ENCODE results near the gene PRM2. TPM values are rescaled to one million over a fixed set of nuclear protein-coding genes. Genes with fewer than 3 reads are reported as not detected.

Gene PRM2
- total RNA-seq, 1 experiment from 2014 or later = not detected

- no peaks in the 10 kb centered on the region for H3K79me1 ChIP-seq (ENCODE audit: insufficient read depth, low read depth, low read length, poor library complexity, severe bottlenecking)
- H3K14ac ChIP-seq (ENCODE audit: insufficient read depth, low read length) = no peak overlapping the region; the same call in 1 of the 2 replicates
- H3K79me2 ChIP-seq (ENCODE audit: insufficient read depth, low read length) = no peaks in the 10 kb centered on the region; the same call in 1 of the 2 replicates
- H3K9ac ChIP-seq (ENCODE audit: extremely low read depth, insufficient read length, low read length) = no peak overlapping the region
- no peak overlapping the region for H3K27ac ChIP-seq (ENCODE audit: insufficient read length, low read depth, low read length)
- H2BK20ac ChIP-seq (ENCODE audit: low read depth, low read length, poor library complexity, severe bottlenecking) = no peak overlapping the region
- H2BK5ac ChIP-seq (ENCODE audit: insufficient read length, low read length) = no peak overlapping the region
- no peaks in the 10 kb centered on the region for H3K27me3 ChIP-seq (ENCODE audit: insufficient read depth, low read length)
- WGBS (ENCODE audit: extremely low coverage, insufficient read length, low lambda C conversion rate) = no CpG with 5 or more reads among the region's 11 CpGs
- Mint-ChIP-seq H3K27ac (peak overlapping the region in 1 of 3 experiments; percentile 8; a peak in 2 of 7 replicates), H3K36me3 (ENCODE audit: insufficient read depth in 1 of 3, low read depth in 3 of 3) (peaks cover under 1 to 5% (median 2%) of the 10 kb centered on the region in 3 experiments; a peak in 5 of 7 replicates), H3K4me3 (no peak overlapping the region), H3K4me1 (peaks cover 36 to 41% of the 10 kb centered on the region in 2 experiments), H3K9me3 (peaks cover 0 to 1% of the 10 kb centered on the region in 2 experiments; a peak in 2 of 5 replicates), H3K27me3 (ENCODE audit: low read depth) (no peaks in the 10 kb centered on the region; the same call in 1 of the 2 replicates)
- no peak for TF ChIP-seq CTCF (conservative IDR thresholded peaks at IDR 0.05)
- H2BK120ac ChIP-seq (ENCODE audit: low read depth, low read length, poor library complexity, severe bottlenecking) = no peak overlapping the region
- H4K91ac ChIP-seq (ENCODE audit: insufficient read length, low read depth, low read length) = no peak overlapping the region
- peaks cover 7% of the 10 kb centered on the region; the same call in 1 of the 2 replicates for H3K4me1 ChIP-seq (ENCODE audit: insufficient read depth, low read length)
- H3T11ph ChIP-seq (ENCODE audit: low read length) = no peak overlapping the region
- no peaks in the 10 kb centered on the region for H4K20me1 ChIP-seq (ENCODE audit: control insufficient read depth, insufficient read depth, insufficient read length)
- no peak overlapping the region for H2BK12ac ChIP-seq (ENCODE audit: insufficient read length, low read depth, low read length)
- H3K56ac ChIP-seq (ENCODE audit: insufficient read length, low read depth, low read length) = no peak overlapping the region
- no peak for DNase-seq
- no peak overlapping the region for H3K4ac ChIP-seq (ENCODE audit: low read depth, low read length)
- H4K5ac ChIP-seq (ENCODE audit: insufficient read length, low read depth, low read length) = no peak overlapping the region
- H4K8ac ChIP-seq (replicated peaks; ENCODE audit: insufficient read length, low read depth, low read length) = no peak overlapping the region
- no peak overlapping the region for H3K23ac ChIP-seq (ENCODE audit: insufficient read length, low read depth, low read length)
- no peak overlapping the region for H3K4me2 ChIP-seq (ENCODE audit: insufficient read depth, insufficient read length, low read length)
- no peaks in the 10 kb centered on the region for H3K9me3 ChIP-seq (ENCODE audit: control insufficient read depth, low read depth, low read length)
- H2AFZ ChIP-seq (ENCODE audit: low read length) = no peak overlapping the region
- H2BK15ac ChIP-seq (ENCODE audit: low read depth, low read length) = no peak overlapping the region
- H3K23me2 ChIP-seq (ENCODE audit: insufficient read length, low read depth, low read length, poor library complexity, severe bottlenecking) = peaks cover 4% of the 10 kb centered on the region
- H2AK5ac ChIP-seq (ENCODE audit: insufficient read length, low read length) = no peak overlapping the region
- H3K18ac ChIP-seq (ENCODE audit: insufficient read length, low read depth, low read length) = no peak overlapping the region
These were observed 47.5 kb upstream of the PRM2 start for GRCh38 chr16:11323551-11324336.

Measured in H9 (cell line).